Measurements from ENCODE around the gene CDH4. TPM values are rescaled to one million over a fixed set of nuclear protein-coding genes. Genes with fewer than 3 reads are reported as not detected.

The CDH4 gene
- total RNA-seq, 1 donor from 2014 or later: 8.3 TPM

DNA sequence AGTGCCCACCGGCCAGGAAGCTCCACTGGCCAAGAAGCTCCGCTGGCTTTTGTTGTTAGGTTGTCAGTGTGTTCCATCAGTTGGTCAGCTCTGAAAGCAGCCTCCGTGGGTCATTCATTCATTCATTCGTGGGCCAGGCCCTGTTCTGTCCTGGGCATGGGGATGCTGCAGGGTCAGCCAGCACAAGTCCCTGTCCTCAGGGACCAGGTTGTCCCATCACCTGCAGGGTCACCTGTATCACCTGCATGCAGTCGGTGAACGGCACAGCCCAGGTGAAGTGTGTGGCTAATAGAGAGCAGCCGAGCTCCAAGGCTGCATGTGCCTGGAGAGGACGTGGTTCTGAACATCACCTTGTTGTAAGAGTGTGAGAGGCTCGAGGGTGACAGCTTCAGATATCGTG is 403.5 kb downstream of the CDH4 start:
- Mint-ChIP-seq H3K9me3 (no peaks in the 10 kb centered on the region), H3K27ac (no peak overlapping the region), H3K4me3 (no peak overlapping the region), H3K4me1 (ENCODE audit: unreplicated experiment) (peaks cover 10% of the 10 kb centered on the region), H3K27me3 (peaks cover 6% of the 10 kb centered on the region), H3K36me3 (no peaks in the 10 kb centered on the region)
- DNase-seq (ENCODE audit: extremely low spot score, unreplicated experiment): no peak
- TF ChIP-seq, protein P1, sequence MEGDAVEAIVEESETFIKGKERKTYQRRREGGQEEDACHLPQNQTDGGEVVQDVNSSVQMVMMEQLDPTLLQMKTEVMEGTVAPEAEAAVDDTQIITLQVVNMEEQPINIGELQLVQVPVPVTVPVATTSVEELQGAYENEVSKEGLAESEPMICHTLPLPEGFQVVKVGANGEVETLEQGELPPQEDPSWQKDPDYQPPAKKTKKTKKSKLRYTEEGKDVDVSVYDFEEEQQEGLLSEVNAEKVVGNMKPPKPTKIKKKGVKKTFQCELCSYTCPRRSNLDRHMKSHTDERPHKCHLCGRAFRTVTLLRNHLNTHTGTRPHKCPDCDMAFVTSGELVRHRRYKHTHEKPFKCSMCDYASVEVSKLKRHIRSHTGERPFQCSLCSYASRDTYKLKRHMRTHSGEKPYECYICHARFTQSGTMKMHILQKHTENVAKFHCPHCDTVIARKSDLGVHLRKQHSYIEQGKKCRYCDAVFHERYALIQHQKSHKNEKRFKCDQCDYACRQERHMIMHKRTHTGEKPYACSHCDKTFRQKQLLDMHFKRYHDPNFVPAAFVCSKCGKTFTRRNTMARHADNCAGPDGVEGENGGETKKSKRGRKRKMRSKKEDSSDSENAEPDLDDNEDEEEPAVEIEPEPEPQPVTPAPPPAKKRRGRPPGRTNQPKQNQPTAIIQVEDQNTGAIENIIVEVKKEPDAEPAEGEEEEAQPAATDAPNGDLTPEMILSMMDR (conservative IDR thresholded peaks at IDR 0.05): no peak

DNA sequence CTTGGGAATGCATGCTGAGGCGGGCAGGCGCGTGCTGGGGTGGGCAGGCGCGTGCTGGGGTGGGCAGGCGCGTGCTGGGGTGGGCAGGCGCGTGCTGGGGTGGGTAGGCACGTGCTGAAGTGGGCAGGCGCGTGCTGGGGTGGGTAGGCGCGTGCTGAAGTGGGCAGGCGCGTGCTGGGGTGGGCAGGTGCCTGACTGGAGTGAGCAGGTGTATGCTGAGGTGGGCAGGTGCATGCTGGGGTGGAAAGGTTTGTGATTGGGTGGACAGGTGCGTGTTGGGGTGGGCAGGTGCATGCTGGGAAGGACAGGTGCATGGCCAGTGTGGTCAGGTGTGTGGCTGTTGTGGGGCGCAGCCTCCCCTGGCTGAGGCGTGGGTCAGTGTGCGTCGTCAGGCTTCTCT is 404.1 kb downstream of the CDH4 start:
- H3K36me3 Mint-ChIP-seq: no peaks in the 10 kb centered on the region
- no peak overlapping the region for H3K27ac Mint-ChIP-seq
- H3K4me1 Mint-ChIP-seq (ENCODE audit: unreplicated experiment): peaks cover 10% of the 10 kb centered on the region
- H3K9me3 Mint-ChIP-seq: no peaks in the 10 kb centered on the region
- TF ChIP-seq, protein P1 (conservative IDR thresholded peaks at IDR 0.05): no peak
- H3K27me3 Mint-ChIP-seq: peaks cover 5% of the 10 kb centered on the region
- H3K4me3 Mint-ChIP-seq: no peak overlapping the region
- DNase-seq (ENCODE audit: extremely low spot score, unreplicated experiment): no peak

DNA sequence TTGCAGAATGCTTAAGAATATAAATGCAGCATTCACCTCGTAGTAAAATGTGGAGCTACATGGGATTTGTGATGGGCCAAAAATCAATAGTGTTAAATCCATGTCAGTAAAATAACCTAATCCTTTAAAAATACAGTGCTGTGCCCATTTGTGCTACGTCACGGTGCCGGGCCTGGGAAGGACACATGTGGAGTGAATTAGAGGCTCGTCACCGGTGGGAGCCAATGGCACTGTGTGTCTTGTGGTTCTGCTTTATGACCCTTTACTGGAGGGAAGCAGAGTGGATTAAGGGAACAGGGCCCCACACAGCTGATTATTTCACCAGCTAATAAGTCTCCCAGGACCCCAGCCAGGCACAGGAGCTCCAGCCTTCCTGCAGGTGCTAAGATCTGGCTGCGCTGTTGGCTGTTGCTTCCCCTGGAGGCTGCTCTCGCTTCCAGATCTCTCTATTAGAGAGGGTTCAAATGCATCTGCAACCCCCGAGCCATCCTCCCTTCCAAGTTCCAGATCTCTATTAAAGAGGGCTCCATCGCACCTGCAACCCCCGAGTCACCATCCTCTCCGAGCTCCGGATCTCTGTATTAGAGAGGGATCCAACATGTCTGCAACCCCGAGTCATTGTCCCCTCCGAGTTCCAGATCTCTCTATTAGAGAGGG is 405.8 kb downstream of the CDH4 start:
- H3K9me3 Mint-ChIP-seq: no peaks in the 10 kb centered on the region
- TF ChIP-seq, protein P1 (conservative IDR thresholded peaks at IDR 0.05): no peak
- peaks cover 5% of the 10 kb centered on the region for H3K27me3 Mint-ChIP-seq
- no peak overlapping the region for H3K4me3 Mint-ChIP-seq
- peaks cover 10% of the 10 kb centered on the region for H3K4me1 Mint-ChIP-seq (ENCODE audit: unreplicated experiment)
- no peak for DNase-seq (ENCODE audit: extremely low spot score, unreplicated experiment)
- no peak overlapping the region for H3K27ac Mint-ChIP-seq
- no peaks in the 10 kb centered on the region for H3K36me3 Mint-ChIP-seq

DNA sequence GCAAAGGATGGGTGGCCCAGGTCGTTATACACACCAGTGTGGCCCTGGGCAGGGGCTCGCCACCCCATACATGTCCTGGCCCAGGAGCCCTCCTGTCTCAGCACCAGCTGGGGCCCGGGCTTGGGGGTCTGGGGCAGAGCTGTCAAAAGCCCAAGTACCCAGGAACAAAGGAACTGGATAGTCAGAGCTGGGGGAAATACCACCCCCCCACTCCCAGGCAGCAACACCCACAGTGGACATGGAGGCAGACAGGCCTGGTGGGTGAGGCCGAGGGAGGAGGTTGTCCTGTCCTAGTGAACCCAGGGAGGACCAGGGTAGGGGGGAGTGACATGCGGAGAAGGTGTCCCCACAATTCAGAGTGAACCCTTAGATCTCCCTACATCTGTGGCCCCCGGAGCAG is 406.5 kb downstream of the CDH4 start:
- Mint-ChIP-seq H3K36me3 (no peaks in the 10 kb centered on the region), H3K27ac (no peak overlapping the region), H3K27me3 (peaks cover 5% of the 10 kb centered on the region), H3K4me3 (no peak overlapping the region), H3K9me3 (no peaks in the 10 kb centered on the region), H3K4me1 (ENCODE audit: unreplicated experiment) (peaks cover 10% of the 10 kb centered on the region)
- TF ChIP-seq, protein P1 (conservative IDR thresholded peaks at IDR 0.05): no peak
- DNase-seq (ENCODE audit: extremely low spot score, unreplicated experiment): no peak

DNA sequence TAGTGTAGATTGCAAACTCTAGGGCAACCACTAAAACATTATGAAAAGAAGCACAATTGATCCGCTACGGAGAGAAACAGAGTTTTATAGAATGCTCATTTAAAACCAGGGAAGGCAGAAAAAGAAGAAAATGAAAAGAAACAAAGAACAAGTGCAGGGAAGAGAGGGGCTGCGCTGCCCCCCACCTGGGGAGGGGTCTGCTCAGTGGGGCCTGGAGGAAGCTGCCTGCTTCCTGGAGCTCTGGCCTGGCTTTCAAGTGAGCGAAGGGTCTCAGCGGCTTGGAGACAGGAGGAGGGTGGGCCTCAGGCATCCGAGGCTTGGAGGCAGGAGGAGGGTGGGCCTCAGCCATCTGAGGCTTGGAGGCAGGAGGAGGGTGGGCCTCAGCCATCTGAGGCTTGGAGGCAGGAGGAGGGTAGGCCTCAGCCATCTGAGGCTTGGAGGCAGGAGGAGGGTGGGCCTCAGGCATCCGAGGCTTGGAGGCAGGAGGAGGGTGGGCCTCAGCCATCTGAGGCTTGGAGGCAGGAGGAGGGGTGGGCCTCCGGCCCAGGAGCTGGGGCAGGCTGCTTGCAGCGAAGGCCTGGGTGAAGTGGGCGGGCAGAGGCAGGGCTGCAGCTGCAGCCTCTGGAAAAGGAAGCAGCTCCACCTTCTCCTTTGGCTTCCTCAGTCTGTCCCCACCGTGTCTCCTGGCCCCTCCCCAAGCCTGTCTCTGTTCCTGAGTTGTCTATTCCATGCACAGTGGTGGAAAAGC is 407.4 kb downstream of the CDH4 start:
- TF ChIP-seq, protein P1 (conservative IDR thresholded peaks at IDR 0.05): no peak
- peaks cover 5% of the 10 kb centered on the region for H3K27me3 Mint-ChIP-seq
- peaks cover 10% of the 10 kb centered on the region for H3K4me1 Mint-ChIP-seq (ENCODE audit: unreplicated experiment)
- no peak overlapping the region for H3K27ac Mint-ChIP-seq
- H3K36me3 Mint-ChIP-seq: no peaks in the 10 kb centered on the region
- no peak for DNase-seq (ENCODE audit: extremely low spot score, unreplicated experiment)
- no peaks in the 10 kb centered on the region for H3K9me3 Mint-ChIP-seq
- H3K4me3 Mint-ChIP-seq: no peak overlapping the region
